EH (cell line): ENCODE data around the gene CACNA1G.

Source experiments
- DNase-seq: peaks from one replicate; pipeline ENCODE4 v3.0.0-alpha.2; 2015; ENCODE audit warnings: low read depth

The CACNA1G gene

GRCh38 chr17:50588391-50589049 lies 28.0 kb downstream of the CACNA1G start:
- DNase-seq = peak; percentile 8

DNA sequence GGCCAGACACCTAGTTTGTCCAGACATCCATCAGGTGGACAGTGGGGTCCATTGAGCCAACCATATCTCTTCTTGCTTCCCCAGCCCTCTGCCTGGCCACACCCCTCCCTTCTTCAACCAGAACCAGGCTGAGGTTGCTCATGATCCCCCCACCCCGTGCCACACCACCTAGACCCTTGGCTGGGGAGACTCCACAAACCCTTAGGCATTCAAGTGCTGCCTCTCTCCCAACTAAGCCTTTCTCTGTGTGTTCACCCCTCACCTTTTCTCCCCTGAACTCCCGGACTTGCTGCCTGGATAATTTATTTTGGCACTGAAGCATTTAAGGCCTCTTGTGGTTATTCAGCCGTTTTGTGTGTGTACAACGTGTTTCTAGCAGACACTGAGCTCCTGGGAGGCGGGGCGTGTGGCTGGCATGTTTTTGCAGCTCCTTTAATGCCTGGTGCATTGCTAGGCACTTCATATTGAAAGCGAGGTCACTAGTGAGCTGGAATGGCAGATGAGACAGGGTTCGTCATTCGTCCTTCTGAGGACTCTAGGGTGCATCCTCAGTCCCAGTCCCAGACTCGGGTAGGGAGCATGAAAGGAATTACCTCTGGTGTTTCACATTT lies 28.7 kb downstream of the CACNA1G start:
- DNase-seq = peak; percentile 21

GRCh38 chr17:50590946-50591737 lies 30.6 kb downstream of the CACNA1G start:
- DNase-seq = no peak

DNA sequence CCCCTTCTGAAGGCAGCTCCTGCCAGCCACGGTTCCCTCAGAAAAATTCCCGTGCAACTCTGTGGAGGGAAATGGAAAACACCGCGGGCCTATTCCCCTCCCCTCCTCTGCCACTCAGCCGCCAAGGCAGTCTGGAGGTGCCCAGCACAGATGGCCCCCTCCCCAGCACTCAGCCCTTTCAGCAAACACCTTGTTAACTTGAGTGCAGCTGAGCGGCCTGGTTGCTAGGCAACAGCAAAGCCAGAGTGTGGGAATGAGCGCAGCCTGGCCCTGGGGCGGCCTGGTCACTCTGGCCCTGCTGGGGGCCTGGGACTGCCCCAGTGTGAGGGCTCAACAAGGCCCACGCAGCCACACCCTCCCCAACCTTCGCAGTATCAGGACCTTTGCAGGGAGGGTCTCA lies 32.8 kb downstream of the CACNA1G start:
- DNase-seq = peak; percentile 34

GRCh38 chr17:50594128-50594823 lies 33.8 kb downstream of the CACNA1G start:
- DNase-seq = no peak

GRCh38 chr17:50594892-50595291 lies 34.4 kb downstream of the CACNA1G start:
- no peak for DNase-seq

GRCh38 chr17:50596191-50597037 lies 35.9 kb downstream of the CACNA1G start:
- DNase-seq = no peak

GRCh38 chr17:50598487-50598886 lies 38.0 kb downstream of the CACNA1G start:
- no peak for DNase-seq

GRCh38 chr17:50599606-50600005 lies 39.1 kb downstream of the CACNA1G start:
- no peak for DNase-seq

GRCh38 chr17:50601823-50602375 lies 41.4 kb downstream of the CACNA1G start:
- no peak for DNase-seq

- no peak for DNase-seq
Measured at GRCh38 chr17:50602836-50603235, 42.3 kb downstream of the CACNA1G start.

- DNase-seq = no peak
Measured at GRCh38 chr17:50603340-50603739, 42.8 kb downstream of the CACNA1G start.

- DNase-seq = peak; percentile 51
Measured at GRCh38 chr17:50604513-50604912, 44.0 kb downstream of the CACNA1G start.

DNA sequence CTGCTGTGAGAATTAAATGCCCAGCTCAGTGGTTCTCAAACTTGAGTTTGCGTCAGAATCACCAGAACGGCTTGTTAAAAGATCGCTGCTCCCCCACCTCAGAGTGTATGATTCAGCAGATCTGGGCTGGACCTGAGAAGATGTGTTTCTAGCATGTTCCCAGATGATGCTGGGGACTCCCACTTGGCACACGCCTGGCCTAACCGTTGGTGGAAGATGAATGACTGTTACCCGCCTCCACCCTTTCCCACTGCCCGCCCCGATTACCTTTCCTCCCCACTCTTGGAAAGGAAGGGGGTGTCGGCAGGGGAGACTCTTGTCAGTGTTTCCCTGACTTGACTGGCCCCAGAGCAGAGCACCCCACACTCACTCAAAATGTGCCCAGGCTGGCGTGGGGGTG lies 44.9 kb downstream of the CACNA1G start:
- peak; percentile 45 for DNase-seq

DNA sequence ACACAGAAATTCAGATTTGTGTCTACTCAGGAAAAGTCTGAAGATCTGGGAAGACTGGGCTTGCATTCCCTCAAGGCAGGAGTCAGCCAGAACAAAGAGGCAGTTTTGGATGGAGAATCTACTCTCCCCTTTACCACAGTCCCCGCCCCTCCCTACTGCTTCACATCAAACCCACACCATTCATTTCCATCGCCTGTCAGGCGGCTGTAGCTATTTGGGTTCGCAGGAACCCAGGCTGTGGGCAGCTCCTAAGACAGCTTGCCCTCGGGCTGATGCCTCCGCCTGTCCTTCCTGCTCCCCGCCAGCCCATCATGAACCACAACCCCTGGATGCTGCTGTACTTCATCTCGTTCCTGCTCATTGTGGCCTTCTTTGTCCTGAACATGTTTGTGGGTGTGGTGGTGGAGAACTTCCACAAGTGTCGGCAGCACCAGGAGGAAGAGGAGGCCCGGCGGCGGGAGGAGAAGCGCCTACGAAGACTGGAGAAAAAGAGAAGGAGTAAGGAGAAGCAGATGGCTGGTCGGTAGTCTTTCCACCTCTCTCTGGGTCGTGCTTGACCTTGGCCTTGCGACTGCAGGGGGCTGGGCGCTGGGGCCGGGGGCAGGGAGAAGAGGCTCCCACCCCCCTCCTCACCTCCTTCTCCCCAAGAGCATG lies 47.1 kb downstream of the CACNA1G start:
- DNase-seq = no peak

DNA sequence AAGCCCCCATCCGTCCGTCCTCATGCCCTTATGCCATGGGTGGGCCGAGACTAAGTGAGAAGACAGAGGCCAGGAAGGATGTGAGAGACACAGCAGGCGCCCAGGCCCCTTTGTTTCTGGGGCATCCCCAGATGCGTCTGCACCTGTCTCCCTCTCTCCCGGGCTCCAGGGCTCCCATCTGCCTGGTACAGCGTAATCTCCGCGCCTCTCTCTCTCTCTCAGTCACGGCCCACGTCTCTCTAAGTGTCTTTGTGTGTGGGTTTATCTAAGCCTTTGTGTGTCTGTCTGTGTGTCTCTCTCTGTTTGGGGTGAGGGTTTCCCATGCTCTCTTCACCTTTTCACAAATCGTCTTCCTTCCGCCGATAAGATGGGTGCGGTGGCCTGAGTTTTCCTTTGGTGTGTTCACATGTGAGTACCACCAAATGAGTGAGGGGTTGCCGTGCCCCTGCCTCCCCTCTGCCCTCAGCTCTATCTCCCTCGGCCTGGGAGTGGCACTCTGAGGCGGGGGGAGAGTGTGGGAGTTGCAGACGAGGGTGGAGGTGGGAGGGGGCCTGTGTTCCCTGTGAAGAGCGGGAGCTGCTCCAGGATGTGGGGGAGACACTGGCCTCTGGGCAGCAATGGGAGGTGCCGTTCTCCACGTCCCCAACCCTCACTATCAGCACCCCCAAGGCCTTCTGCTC lies 48.3 kb downstream of the CACNA1G start:
- no peak for DNase-seq

- no peak for DNase-seq
Measured at GRCh38 chr17:50609380-50610074, 49.0 kb downstream of the CACNA1G start.

GRCh38 chr17:50611634-50612033 lies 51.1 kb downstream of the CACNA1G start:
- peak; percentile 14 for DNase-seq

- DNase-seq = no peak
Measured at GRCh38 chr17:50612281-50612680, 51.8 kb downstream of the CACNA1G start.
